ENCODE data around the gene PPM1E. TPM values are rescaled to one million over a fixed set of nuclear protein-coding genes. Genes with fewer than 3 reads are reported as not detected.
"Not testable (repeated sequence)": the region's sequence is repeated elsewhere in the genome, so short reads cannot be mapped to it uniquely, and the experiment has no call there.

PPM1E gene
- total RNA-seq, 3 donors from 2014 or later (not counting 1 experiment from before 2014, with no cell fraction given), result not detected

GRCh38 chr17:58850106-58850505 lies 94.5 kb downstream of the PPM1E start:
- H3K9me3 Mint-ChIP-seq; H3K27me3 ChIP-seq (ENCODE audit: control insufficient read depth, insufficient read depth, low read length); H3K36me3 ChIP-seq (ENCODE audit: control insufficient read depth, insufficient read depth, low read length); H3K4me1 ChIP-seq (ENCODE audit: control insufficient read depth, insufficient read depth, low read length); H3K4me1 Mint-ChIP-seq; H3K4me3 Mint-ChIP-seq; H3K4me3 ChIP-seq (ENCODE audit: low read length); H3K27ac ChIP-seq (ENCODE audit: low read length); ATAC-seq; DNase-seq; H3K27ac Mint-ChIP-seq; H3K36me3 Mint-ChIP-seq; H3K9me3 ChIP-seq (ENCODE audit: control insufficient read depth, insufficient read depth, low read length); intact Hi-C loops (cut with micrococcal nuclease): not testable (repeated sequence)
- peaks cover 24 to 52% of the 10 kb centered on the region in 2 donors for H3K27me3 Mint-ChIP-seq (ENCODE audit: low read depth in 2 of 2)
- 97% methylated on average over 2 of the region's 2 CpGs for WGBS (ENCODE audit: insufficient coverage)

DNA sequence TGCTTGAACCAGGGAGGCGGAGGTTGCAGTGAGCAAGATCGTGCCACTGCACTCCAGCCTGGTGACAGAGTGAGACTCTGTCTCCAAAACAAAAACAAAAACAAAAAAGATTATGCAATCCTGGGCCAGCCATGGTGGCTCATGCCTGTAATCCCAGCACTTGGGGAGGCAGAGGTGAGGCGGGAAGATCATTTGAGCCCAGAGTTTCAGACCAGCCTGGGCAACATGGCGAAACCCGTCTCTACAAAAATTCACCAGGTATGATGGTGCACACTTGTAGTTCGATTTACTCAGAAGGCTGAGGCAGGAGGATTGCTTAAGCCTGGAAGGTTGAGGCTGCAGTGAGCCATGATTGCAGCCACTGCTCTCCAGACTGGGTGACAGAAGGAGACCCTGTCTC lies 109.6 kb downstream of the PPM1E start:
- H3K9me3 Mint-ChIP-seq, result no peaks in the 10 kb centered on the region
- H3K36me3 Mint-ChIP-seq, result no peaks in the 10 kb centered on the region
- H3K4me1 Mint-ChIP-seq, result no peaks in the 10 kb centered on the region
- Histone ChIP-seq H3K27ac (ENCODE audit: low read length) (no peak overlapping the region), H3K27me3 (ENCODE audit: control insufficient read depth, insufficient read depth, low read length) (no peaks in the 10 kb centered on the region), H3K4me3 (ENCODE audit: low read length) (no peak overlapping the region), H3K9me3 (ENCODE audit: control insufficient read depth, insufficient read depth, low read length) (no peaks in the 10 kb centered on the region), H3K36me3 (ENCODE audit: control insufficient read depth, insufficient read depth, low read length) (no peaks in the 10 kb centered on the region), H3K4me1 (ENCODE audit: control insufficient read depth, insufficient read depth, low read length) (no peaks in the 10 kb centered on the region)
- no peak for ATAC-seq
- no peak for DNase-seq
- no peak overlapping the region for H3K27ac Mint-ChIP-seq
- peaks cover 9 to 19% of the 10 kb centered on the region in 2 donors for H3K27me3 Mint-ChIP-seq (ENCODE audit: low read depth in 2 of 2)
- TF ChIP-seq, protein P1, sequence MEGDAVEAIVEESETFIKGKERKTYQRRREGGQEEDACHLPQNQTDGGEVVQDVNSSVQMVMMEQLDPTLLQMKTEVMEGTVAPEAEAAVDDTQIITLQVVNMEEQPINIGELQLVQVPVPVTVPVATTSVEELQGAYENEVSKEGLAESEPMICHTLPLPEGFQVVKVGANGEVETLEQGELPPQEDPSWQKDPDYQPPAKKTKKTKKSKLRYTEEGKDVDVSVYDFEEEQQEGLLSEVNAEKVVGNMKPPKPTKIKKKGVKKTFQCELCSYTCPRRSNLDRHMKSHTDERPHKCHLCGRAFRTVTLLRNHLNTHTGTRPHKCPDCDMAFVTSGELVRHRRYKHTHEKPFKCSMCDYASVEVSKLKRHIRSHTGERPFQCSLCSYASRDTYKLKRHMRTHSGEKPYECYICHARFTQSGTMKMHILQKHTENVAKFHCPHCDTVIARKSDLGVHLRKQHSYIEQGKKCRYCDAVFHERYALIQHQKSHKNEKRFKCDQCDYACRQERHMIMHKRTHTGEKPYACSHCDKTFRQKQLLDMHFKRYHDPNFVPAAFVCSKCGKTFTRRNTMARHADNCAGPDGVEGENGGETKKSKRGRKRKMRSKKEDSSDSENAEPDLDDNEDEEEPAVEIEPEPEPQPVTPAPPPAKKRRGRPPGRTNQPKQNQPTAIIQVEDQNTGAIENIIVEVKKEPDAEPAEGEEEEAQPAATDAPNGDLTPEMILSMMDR (IDR thresholded peaks at IDR 0.05), result no peak
- no peak overlapping the region for H3K4me3 Mint-ChIP-seq
- intact Hi-C loops (cut with micrococcal nuclease), result no loop called here
- 94% methylated on average over 6 of the region's 6 CpGs for WGBS (ENCODE audit: insufficient coverage)

- no peaks in the 10 kb centered on the region for H3K36me3 Mint-ChIP-seq
- Histone ChIP-seq H3K27me3 (ENCODE audit: control insufficient read depth, insufficient read depth, low read length) (no peaks in the 10 kb centered on the region), H3K27ac (ENCODE audit: low read length) (no peak overlapping the region), H3K4me1 (ENCODE audit: control insufficient read depth, insufficient read depth, low read length) (no peaks in the 10 kb centered on the region), H3K4me3 (ENCODE audit: low read length) (no peak overlapping the region), H3K9me3 (ENCODE audit: control insufficient read depth, insufficient read depth, low read length) (no peaks in the 10 kb centered on the region), H3K36me3 (ENCODE audit: control insufficient read depth, insufficient read depth, low read length) (no peaks in the 10 kb centered on the region)
- H3K4me1 Mint-ChIP-seq, result no peaks in the 10 kb centered on the region
- TF ChIP-seq, protein P1 (IDR thresholded peaks at IDR 0.05), result no peak
- intact Hi-C loops (cut with micrococcal nuclease), result no loop called here
- DNase-seq (no peak), ATAC-seq (no peak)
- no peaks in the 10 kb centered on the region for H3K9me3 Mint-ChIP-seq
- no peak overlapping the region for H3K4me3 Mint-ChIP-seq
- WGBS (ENCODE audit: insufficient coverage), result 90% methylated on average over 4 of the region's 4 CpGs
- peaks cover 5 to 27% of the 10 kb centered on the region in 2 donors for H3K27me3 Mint-ChIP-seq (ENCODE audit: low read depth in 2 of 2)
- H3K27ac Mint-ChIP-seq, result no peak overlapping the region
Observed at GRCh38 chr17:58870747-58871146, 115.1 kb downstream of the PPM1E start.

- no peak for DNase-seq
- intact Hi-C loops (cut with micrococcal nuclease), result no loop called here
- no peaks in the 10 kb centered on the region for H3K9me3 Mint-ChIP-seq
- no peaks in the 10 kb centered on the region for H3K4me1 Mint-ChIP-seq
- Histone ChIP-seq H3K4me3 (ENCODE audit: low read length) (no peak overlapping the region), H3K36me3 (ENCODE audit: control insufficient read depth, insufficient read depth, low read length) (no peaks in the 10 kb centered on the region), H3K4me1 (ENCODE audit: control insufficient read depth, insufficient read depth, low read length) (no peaks in the 10 kb centered on the region), H3K9me3 (ENCODE audit: control insufficient read depth, insufficient read depth, low read length) (no peaks in the 10 kb centered on the region), H3K27ac (ENCODE audit: low read length) (no peak overlapping the region), H3K27me3 (ENCODE audit: control insufficient read depth, insufficient read depth, low read length) (no peaks in the 10 kb centered on the region)
- ATAC-seq, result no peak
- TF ChIP-seq, protein P1 (IDR thresholded peaks at IDR 0.05), result no peak
- H3K4me3 Mint-ChIP-seq, result no peak overlapping the region
- H3K27ac Mint-ChIP-seq, result no peak overlapping the region
- WGBS (ENCODE audit: insufficient coverage), result 63% methylated on average over 5 of the region's 5 CpGs
- no peaks in the 10 kb centered on the region for H3K36me3 Mint-ChIP-seq
- H3K27me3 Mint-ChIP-seq (ENCODE audit: low read depth in 2 of 2), result peaks cover 3 to 27% of the 10 kb centered on the region in 2 donors
Observed at GRCh38 chr17:58873926-58874325, 118.3 kb downstream of the PPM1E start.
